Activated CD4-positive, alpha-beta T cell treated with anti-CD3 and anti-CD28 coated beads for 1 hour (primary cell): Measurements from ENCODE around the gene EPHA4.
"Not testable (repeated sequence)": the region's sequence is repeated elsewhere in the genome, so short reads cannot be mapped to it uniquely, and the experiment has no call there.

Experiments
- DNase-seq: peaks from one replicate; pipeline ENCODE4 v3.0.0-alpha.2; 2020

Gene EPHA4

DNA sequence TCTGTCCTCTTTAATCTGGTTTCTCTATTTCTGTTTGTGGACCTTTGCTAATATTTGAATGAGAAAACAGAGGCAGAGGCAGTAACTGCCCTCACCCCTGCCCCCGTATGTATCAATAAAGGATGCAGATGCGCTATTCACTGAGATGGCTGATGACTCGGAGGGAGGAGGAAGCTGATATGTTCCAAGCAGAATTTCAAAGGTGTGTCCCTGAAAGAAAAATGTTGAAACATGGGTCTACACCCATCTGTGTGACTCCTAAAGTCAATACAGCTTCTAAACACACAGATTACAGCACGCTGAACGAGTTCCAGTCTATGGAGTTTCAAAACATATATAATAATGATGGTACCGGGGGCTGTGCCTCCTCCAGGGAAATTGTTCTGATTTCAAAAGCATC is 38.8 kb downstream of the EPHA4 start:
- no peak for DNase-seq

DNA sequence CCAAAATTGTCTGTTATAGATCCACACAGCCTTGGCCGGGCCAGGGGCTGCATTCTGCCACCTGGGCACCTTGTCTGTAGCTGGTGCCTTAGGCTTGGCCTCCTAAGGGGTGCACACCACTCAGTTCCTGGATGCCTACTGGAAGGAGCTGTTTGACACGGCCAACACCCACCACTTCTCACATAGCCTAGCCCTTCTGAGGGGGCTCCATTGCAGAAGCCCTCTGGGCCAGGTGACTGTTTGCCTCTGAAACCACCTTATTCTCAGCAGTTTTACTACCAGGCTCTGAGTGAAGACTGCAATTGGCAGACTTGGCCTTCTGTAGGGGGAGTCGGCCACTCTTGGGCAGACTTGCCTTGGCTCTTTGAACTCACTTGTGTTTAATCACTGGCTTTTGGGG is 39.5 kb downstream of the EPHA4 start:
- no peak for DNase-seq

DNA sequence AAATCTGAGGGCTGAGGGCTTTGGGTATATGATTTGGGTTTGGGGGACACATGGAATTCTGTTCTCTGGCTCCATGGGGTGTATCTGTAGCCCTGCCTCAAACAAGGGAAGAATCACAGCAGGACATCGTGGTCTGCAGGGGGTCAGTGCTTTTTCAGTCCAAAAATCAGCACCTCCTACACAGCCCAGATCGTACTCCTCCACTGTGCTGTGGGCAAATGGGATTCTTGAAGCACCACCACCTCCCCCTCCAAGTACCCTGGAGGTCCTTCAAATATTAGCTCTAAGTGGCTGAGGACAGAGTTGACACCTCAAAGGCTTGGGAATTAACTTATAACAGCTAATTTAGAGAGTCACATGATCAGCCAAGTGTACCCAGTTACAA is 41.5 kb downstream of the EPHA4 start:
- no peak for DNase-seq

DNA sequence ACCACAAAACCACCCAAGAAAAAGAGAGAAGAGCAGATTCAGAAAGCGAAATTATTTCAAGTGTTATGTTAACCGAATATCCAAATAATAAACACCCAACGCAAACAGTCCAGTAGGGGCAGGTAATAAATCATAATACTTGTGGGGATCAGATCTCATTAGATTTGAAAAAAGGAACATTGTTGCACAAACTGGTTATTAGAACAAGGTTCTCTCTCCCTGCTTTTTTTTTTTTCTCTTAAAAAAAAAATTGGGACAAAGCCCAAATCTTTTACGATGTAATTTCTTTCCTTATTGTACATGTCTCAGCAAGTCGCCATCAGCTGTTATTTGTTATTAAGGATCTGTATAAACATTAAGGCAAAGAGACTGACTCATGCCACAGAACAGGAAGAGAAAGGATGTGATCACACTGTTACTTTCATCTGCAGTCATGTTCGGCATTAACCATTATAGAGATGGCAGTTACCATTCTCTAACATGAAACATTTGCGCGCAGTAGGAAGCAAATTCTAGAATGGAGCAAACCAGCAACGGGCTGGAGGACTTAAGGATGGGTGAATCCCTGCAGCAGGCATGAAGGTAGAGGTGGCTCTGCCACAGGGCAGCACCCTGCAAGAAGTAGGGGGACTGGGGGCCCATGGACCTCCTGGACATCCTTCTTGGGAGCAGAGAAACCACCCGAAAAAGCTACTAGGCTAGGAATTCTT is 42.0 kb downstream of the EPHA4 start:
- no peak for DNase-seq

DNA sequence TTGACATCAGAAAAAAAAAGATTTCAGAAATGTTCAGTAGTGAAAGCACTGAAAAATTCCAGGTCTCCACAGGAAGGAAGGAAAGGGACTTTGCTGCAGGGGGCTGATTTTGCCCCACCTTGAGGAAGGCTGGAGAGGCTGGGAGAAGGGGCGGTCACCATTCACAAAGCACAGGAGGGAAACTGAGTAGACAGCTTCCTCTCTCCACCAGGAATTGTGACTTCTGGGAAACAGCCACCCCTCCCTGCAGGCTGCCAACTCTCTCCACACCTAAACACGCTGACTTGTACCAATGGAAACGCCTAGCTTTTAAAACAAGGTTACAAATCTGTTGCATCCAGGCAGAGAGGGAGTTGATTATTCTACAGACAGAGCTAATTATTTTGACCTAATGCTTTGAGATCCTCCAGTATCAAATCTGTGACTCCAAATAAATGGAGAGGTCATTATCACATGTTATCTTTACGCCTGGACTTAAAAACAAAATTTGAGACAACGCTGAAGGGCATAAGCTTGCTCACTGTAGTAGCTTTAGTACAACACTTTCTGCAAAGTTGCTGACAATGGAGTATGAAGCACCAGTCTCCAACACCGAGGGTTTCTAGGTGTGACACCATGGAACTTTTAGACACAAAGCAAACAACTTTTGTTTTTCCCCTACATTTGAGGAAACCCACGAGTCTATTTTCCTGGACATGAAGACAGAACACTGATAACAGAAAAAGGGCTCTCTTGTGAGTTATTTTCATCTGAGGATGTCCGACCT is 42.7 kb downstream of the EPHA4 start:
- no peak for DNase-seq

DNA sequence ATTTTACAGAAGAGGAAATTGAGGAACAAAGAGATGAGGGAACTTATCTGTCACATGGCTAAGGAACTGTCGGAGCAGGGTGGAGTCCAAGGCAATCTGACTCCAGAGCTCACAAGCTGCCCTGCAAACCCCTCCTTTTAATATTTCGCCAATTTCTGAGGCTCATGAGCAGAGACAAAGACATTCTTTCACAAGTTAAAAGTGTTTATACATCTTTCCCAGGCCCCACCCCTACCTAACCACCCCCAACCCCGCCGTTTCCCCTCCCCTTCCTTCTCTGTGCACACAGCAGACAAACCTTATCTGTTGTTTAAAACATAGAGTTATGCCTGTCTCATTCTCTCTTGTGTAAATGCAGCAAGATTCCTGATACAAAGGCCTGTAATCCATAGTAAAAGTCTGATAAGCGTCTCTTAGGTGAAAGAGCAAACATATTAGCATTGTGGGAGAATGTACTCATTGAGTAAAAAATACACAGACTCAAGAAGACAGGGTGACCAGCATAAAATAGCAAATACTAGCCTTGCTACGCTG is 44.3 kb downstream of the EPHA4 start:
- DNase-seq, result no peak

DNA sequence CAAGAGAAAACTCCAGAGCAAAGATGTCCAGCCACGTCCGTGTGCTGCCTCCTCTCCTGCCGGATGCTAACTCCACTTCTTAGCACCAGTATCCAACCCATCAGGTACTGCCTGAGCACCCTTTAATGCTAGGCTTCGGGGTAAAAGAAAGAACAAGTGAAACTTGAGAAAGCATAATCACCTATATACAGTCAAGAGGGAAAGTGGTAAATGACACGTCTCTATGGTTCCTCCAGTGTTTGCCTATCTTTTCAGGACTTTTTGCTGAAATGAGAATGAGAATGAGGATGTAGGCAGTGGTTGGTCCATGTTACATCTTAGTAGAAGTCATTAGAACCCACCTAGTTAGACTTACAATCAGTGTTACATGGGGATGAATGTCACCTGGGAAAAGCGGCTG is 47.9 kb downstream of the EPHA4 start:
- DNase-seq, result no peak

DNA sequence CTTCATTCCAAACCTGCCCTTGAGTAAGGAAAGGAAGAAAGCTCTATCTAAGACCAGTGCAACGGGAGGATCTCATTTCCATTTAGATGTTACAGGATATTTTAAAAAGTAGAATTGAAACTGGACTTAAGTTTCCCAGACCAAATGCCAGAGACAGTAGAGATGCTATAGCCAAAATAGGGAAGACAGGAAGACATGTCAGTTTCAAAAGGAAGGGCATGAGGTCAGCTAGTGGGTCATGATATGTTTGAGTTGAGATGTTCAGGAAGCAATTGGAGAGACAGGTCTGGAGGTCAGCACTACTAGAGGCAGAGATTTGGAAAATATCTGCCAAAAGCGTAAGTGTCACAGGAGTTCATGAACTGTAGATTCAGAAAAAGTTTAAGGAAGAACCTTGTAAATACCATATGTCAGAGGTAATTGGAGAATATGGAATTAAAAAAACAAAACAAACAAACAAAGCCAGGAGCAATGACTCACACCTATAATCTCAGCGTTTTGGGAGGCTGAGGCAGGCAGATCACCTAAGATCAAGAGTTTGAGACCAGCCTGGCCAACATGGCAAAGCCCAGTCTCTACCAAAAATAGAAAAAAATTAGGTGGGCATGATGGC is 50.8 kb downstream of the EPHA4 start:
- DNase-seq, result no peak

DNA sequence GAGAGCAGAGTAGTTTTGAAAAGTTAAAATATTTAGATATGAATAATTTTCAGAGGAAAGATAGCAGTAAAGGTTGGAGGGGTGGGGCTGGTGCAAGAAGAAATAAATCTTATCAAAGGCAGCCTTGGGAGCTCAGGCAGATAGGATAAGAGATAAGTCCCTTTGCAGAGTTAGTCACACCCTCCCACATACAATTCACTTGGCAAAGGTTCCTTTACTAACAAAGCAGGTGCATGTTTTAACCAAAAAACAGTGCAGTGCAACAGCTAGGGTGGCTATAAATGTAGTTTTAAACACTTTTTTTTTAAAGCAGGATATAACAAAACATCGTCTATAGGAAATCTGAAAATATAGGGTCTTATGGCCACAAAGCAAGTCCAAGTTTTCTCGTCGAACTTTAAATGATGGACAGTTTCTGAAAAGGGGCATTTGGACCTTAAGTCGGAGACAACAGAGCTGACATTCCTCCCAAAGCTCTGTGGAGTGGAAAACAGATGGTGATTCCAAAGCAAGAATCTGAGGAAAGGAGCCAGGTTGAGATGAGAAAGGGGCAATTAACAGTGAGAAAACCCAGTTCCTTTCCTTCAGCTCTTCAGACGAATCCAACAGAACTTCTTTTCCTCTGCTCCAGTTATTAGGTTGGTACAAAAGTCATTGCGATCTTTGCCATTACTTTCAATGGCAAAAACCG is 53.0 kb downstream of the EPHA4 start:
- no peak for DNase-seq

DNA sequence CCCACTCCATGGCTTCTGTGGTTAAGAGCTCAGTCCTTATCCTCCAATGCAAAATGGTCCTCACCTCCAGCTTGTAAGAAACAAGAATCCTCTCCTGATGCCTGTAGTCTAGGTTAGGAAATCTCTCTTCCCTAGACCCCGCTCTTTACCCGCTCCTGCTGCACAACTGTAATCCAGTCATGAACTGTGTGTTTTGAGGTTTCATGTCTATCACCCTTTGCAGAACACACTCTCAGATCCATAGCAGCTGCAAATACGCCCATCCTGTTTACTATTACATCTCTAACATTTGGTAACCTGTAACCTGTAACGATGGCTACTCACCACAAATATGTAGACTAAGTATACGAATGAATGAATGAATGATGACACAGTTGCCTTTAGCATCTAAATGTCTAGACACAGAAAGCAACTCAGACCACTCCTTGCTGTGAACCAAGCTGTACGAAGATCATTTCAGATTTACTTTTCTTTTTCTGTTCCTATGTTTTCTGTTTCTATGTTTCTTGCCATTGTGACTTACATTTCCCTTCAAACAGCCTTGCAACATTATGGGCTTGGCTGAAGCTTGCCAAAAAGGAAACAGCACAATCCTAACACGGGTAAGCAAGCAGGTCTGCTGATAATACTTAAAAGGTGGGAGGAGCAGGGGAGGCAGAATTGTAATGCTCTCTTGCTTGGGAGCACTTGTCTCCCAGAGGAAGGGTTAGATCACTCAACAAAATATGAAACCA is 53.7 kb downstream of the EPHA4 start:
- DNase-seq, result no peak

DNA sequence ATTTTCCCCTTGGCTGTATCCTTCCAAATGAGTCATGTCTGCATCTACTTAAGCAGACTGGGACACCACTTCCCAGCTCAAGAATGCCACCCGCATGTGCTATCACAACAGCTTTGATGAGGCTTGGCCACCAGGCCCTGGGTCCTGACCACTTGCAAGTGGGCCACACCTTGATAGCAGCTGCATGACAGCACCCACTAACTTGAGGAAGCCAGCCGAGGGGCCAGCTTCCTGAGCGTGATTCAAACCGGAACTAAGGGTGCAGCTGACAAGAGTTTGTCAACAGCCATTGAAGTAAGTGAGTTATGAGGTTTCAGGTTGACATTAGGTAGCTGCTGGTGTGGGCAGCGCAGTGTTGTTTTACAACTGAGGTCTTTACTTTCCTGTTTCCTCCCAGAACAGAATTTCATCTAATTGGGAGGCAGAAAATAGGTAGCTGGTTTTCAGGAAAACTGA is 54.4 kb downstream of the EPHA4 start:
- peak; percentile 44 for DNase-seq

DNA sequence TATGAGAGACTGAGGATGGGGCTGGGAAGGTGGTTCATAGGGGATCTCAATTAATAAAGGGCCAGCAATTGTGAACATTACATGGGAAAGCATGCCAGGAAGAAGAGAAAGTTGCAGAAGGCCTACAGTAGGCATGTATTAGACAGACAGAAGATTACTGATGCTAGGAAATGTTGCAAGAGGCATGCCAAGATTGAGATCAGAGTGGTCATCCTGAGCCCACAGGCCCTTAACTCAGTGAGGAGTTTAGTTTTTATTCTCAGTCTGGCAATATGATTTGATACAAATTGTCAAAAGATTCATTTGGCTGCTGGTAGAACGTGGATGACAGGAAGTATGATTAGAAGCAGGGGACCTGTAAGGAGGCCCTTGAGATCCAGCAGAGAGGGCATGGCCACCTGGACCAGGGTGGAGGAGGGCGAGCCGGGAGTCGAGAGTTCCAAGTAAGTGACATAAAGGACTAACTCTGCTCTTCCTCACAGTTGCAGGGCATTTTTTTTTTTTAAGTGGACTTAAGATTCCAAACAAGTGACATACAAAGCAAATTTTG is 54.9 kb downstream of the EPHA4 start:
- no peak for DNase-seq

DNA sequence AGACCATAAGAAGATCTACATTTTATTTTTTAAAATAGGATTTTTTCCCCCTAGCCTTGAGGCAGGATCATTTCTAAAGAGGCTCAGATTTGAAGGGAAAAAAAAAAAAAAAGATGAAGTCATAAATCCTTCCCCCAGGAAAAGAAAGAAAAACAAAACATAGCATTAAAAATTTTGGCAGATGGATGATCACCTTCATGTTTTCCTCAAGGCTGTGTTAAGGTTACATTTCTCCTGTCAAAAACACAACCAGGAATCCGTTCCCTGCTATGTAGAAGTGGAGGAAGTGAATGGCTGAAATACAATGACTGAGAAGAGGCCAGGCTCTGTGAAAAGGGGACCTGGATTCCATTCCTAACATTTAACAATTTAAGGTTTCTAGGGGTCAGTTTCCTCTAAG is 56.2 kb downstream of the EPHA4 start:
- no peak for DNase-seq

DNA sequence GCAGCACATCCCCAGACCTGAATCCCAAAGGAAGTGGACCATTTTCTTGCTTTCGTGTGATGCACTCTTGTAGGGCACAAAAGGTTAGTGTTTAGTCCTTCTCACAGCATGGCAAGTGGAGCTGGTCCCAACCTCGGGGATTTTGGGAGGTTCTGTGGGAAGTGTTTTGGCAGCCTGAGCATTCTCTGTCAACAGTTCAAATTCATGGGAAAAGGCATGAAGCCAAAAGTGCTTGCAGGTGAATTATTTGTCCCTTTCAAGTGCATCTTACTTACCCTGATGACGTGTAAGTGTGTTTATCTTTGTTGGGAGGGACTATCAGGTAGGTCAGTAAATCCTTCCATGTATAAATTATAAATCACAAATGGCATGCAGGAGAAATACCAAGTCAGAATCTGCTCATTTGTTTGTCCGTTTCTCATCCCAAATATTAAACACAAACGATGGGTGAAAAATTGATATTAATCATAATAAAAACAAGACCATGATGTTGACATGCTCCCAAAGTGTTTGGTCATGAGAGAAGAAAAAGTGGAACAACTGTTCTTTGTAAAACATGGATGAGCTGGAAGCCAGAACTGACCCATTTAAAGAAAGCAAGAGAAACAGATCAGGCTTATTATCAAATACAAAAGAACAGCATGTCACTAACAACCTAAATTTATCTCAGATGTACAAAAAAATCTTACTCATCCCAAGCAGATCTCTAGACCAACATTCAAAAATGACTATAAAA is 57.6 kb downstream of the EPHA4 start:
- no peak for DNase-seq

DNA sequence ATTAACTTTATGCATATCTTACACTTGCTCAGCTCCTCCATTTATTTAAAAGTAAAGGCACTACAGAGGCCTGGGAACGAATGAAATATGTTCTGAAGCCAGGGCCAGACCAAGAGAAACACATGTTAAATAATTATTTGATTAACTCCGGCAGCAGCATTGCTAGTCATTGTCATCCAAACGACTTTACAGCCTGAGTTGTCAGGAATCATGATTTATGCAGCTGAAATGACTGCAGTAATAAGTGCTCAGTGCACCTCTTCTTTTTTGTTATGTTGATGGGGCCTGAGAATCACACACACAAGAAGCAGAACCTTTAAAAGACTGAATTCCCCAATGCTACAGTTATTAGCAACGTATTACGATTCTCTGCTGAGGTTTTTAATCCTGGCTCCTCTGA is 58.9 kb downstream of the EPHA4 start:
- no peak for DNase-seq

DNA sequence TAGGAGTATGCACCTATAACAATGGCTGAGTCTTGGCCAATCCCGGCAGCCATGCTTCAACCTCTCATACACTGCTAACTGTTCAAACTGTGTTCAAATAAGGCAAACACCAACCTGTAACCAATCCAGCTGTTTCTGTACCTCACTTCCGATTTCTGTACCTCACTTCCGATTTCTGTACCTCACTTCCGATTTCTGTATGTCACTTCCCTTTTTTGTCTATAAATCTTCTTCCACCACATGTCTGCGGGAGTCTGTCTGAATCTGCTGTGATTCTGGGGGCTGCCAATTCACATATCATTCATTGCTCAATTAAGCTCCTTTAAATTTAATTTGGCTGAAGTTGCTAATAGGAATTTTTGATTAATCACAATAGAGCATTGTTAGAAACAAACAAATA is 60.8 kb downstream of the EPHA4 start:
- DNase-seq, result not testable (repeated sequence)

DNA sequence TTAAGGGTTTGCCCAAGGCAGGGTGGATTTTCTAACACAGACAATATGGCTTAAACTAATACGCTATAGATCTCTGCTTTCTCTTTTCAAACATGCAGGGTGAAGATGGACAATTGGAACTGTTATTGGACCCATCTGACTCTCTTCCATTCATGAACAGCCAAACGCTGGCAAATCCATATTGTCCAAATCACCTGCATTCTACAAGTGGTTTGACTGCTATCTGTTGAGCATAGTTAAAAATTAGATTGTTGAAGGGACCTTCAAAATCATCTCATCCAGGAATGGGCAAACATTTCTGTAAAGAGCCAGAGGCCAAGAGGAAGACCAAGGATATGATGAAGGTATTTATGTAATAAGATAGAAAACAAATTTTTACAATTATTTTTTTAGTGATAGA is 65.6 kb downstream of the EPHA4 start:
- DNase-seq, result no peak

DNA sequence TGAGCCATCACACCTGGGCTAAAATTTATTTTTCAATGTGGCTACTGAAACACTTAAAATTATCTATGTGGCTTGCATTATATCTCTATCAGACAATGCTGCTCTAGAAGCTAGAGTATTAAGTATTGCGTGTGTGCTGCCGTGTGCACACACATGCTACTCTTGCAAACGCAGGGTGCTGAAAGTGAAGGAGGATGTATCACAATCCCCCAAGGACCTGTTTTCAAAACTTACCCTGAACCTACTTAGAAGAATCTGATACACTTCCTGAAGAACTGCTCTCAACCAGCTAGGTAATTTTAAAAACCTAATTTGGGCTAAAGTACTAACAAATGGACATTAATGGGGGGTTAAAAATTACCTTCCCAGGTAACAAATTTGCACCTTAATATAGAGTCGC is 66.5 kb downstream of the EPHA4 start:
- no peak for DNase-seq

DNA sequence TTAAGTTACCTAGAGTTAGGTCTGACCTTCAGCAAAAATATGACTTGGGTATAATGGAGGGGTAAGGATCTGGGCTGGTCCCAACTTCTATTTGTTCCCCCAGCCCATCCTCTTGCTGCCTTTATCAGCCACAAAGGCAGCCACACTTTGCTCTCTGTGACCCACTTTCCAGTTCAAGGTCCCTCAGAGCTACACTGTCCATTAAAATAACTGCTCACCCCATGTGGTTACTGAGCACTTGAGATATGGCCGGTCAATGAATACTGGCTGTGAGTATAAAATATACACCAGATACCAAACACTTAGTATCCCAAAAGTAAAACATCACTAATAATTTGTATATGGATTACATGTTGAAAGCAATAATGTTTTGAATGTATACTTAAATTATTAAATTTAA is 67.2 kb downstream of the EPHA4 start:
- DNase-seq, result no peak

DNA sequence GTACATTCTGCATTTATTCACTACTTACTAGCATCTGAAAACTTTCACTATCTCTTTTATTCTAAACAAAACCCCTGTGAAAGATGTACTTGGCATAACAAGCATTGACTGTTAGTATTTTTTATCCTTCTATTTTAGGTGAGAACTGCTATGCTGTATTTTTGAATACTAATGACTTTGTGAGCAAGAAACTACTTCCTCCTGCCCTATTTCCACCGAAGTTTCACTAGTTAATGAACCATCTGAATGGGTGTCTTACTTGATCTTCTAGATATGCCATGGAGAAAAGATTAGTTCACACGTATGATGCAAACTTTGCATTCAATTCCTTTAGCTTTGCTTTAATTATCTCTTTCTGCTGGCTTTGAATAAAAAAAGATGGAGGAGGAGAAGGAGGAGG is 68.1 kb downstream of the EPHA4 start:
- DNase-seq, result no peak

DNA sequence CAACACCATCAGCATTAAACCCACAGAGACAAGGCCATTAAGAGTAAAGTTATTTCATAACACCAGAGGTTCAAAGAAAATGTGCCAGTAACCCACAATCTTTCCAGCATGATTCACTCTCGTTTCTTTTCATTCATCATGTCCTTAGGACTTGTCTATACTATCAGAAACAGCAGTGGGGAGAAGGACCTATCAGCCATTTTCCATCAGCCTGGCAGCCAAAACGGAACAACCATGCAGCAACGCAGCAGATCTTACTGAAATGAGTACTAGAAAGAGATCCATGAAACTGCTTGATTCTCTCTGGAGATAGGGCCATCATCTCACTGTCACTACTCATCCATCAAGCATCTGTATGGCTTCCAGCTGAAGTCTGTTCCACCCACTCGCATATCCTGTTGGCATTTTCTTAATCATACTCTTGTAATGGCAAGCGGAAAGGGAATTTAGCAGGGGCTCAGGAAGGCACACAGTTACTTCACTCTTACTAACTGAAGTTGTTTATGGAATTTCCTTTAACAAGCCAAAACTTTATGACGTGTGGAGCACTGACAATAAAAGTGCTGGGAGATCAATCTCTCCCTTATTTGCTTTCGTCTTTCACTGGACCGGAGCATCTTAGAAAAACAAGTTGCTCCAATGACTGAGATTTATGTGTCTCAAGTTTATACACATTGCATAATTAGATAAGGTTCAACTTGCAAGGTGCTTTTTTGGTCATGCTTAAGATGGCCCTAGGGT is 69.7 kb downstream of the EPHA4 start:
- DNase-seq, result no peak
